Suppressor macrophage treated with lipopolysaccharide for 1 hour (primary cell): Measurements from ENCODE around the gene CEP170B.
"Not testable (repeated sequence)": the region's sequence is repeated elsewhere in the genome, so short reads cannot be mapped to it uniquely, and the experiment has no call there.

Source experiments
- DNase-seq, 3 donors: peaks; one replicate each; pipeline ENCODE4 v3.0.0-alpha.2; 2020 to 2022

Gene CEP170B

DNA sequence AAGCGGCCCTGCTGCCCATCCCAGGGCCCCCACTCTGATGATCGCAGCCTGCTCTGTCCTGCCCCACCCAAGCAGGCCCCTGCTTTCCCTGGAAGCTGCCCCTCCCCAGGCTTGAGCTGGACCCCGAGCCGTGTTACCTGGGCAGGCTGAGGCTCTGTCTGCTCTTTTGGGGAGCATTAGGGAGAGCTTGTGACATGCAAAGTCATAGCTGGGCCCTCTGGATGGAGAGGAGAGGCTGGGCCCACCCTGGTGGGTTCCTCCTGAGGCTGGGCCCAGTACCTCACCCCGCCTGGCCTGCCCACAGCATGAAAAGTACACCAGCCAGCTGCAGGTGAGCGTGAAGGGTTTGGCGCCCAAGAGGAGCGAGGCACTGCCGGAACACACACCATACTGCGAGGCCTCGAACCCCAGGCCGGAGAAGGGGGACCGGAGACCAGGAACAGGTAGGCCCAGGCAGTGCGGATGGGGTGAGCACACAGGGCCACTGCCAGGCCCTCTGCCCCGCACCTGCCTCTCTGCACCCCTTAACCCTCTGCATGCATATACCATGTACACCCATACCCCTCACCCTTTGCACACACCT lies 15.0 kb downstream of the CEP170B start:
- no peak for DNase-seq

DNA sequence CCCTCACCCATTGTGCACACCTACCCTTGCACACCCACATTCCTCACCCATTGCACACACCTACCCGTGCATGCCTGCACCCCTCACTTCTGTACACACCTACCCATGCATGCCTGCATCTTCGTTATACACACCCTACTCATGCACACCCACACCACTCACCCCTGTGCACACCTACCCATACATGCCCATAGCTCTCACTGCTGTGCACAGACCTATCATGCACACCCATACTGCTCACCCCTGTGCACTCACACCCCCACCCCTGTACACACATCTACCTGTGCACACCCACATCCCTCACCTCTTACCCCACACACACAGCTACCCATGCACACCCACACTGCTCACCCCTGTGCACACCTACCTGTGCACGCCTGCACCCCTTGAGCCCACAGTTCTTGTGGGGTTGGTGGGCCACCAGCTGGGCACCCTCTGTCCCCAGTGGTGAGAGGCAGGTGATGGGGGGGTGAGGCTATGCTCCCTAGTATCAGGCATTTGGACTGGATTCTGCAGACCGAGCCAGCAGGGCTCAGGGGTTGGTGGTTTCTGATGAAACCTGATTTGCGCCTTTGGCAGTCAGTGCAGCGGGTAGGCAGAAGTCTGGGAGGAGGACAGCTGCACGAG lies 15.6 kb downstream of the CEP170B start:
- DNase-seq: no peak

DNA sequence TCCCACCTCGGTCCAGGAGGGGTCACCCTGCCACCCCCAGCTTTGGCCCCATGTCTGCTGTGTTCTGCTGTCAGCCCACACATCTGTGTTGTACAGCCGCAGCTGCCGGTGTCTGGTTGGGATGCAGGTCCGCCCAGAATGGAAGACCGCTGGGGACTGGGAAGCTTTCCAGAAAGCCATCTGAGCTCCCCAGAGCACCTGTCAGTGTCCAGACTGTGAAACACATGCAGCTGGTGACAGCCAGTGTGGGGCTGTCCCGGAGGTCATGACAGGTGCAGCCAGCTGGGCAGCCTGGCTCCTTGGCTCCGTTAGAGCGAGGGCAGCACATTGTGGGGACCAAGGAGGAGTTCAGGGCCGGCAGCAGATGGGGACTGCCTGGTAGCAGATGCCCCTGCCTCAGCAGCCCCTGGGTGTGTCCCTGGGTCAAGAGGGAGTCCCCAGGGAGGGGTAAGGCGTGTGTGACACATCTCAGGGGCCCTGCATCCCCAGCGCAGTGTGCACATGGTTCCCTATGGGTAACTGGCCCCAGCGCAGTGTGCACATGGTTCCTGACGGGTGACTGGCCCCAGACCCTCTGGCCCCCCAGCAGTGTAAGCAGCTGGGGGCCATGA lies 16.4 kb downstream of the CEP170B start:
- no peak for DNase-seq

DNA sequence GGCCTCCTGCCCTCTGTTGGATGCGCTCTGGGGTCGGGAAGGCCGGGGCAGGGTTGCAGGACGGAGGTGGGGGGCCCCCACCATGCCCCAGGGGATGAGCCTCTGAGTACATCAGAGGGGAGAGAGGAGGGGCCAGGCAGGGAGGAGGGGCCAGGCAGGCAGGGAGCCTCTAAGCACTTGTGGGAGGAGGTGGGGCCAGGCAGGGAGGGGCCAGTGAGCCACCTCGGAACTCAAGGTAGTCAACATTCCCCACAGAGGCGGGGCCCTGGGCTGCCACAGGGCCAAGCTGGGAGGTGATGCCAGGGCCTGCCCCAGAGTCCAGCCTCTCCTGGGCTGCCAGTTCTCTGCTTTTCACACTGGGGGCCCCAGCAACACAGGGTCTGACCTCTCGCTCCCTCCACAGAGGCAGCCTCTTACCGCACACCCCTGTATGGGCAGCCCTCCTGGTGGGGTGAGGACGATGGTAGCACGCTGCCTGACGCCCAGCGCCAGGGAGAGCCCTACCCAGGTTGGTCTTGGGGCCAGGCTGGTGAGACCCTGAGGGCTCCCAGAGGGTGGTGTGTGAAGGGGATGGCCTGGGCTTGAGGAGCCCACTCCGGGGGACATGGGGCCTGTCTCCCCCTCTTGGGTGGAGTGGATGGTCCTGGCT lies 17.4 kb downstream of the CEP170B start:
- DNase-seq: no peak

DNA sequence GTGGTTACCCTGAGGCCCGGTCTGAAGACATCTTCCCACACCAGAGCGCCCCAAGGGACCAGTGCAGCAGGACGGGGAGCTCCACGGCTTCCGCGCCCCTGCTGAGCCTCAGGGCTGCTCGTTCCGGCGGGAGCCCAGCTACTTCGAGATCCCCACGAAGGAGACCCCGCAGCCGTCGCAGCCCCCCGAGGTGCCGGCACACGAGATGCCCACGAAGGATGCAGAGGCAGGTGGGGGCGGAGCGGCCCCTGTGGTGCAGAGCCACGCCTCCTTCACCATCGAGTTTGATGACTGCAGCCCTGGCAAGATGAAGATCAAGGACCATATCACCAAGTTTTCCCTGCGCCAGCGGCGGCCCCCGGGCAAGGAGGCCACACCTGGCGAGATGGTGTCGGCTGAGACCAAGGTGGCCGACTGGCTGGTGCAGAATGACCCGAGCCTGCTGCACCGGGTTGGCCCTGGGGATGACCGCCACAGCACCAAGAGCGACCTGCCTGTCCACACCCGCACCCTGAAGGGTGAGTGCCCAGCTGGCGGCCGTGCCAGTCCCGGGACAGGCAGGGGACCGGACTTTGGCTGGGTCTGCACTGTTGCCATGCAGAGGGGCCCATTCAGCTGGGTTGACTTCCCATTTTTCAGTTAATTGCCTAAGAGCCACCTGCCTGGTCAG lies 18.1 kb downstream of the CEP170B start:
- no peak for DNase-seq

DNA sequence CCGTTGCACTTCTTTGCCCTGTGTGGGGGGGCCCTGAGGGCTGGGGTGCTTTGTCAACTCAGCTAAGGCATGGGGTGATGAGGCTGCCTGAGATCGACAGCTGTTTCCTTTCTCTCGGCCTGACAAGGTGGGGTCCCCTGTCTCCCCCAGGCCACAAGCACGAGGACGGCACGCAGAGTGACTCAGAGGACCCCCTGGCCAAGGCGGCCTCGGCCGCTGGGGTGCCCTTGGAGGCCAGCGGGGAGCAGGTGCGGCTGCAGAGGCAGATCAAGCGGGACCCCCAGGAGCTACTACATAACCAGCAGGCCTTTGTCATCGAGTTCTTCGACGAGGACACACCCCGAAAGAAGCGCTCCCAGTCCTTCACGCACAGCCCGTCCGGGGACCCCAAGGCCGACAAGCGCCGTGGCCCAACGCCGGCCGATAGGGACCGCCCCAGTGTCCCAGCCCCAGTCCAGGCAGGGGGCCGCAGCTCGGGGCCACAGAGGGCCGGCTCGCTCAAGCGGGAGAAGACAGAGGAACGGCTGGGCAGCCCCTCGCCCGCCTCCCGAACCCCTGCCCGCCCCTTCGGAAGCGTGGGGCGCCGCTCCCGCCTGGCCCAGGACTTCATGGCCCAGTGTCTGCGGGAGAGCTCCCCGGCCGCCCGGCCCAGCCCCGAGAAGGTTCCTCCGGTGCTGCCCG lies 18.8 kb downstream of the CEP170B start:
- no peak for DNase-seq

DNA sequence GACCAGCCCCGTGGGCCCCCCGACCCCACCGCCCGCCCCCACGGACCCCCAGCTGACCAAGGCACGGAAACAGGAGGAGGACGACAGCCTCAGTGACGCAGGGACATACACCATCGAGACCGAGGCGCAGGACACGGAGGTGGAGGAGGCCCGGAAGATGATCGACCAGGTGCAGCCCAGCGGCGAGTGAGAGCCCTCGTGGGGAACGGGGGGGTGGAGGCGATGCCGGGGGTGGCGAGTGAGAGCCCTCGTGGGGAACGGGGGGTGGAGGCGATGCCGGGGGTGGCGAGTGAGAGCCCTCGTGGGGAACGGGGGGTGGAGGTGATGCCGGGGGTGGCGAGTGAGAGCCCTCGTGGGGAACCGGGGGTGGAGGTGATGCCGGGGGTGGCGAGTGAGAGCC lies 19.3 kb downstream of the CEP170B start:
- not testable (repeated sequence) for DNase-seq

DNA sequence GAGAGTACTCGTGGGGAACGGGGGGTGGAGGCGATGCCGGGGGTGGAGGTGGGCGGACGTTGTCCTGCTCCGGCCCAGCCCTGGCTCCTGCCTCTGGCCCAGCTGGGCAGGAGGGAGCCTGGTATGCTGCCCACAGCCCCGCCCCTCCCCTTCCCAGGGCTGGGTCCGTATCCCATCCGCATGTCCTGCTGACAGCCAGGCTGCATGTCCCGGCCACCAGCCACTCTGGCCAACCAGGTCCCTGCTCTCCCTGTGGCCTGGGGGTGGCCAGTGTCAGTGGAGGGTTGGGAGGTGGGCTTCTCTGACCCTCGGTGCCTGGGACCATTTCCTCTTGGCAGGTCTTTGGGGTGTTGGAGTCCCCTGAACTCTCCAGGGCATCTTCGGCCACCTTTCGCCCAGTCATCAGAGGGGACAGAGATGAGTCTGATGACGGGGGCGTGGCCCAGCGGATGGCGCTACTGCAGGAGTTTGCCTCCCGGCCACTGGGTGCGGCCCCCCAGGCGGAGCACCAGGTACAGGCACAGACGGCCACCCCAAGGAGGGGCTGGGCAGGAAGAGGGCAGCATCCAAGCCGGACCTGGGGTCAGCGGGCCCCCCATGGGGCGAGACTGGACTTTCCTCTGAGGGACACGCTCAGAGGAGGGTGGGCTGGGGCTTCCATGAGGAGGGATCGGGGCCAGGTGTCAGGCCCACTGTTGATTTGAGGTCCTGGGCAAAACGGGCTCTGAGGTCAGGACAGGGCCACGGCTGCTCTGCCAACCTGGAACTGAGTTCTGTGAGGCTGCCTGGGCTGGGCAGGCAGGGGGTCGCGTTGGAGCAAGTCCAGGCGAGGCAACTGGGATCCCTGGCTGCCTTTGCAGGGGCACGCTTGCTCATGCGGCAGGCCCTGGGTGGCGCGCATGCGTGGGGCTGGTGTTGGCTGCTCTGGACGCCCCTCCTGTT lies 20.2 kb downstream of the CEP170B start:
- no peak for DNase-seq

DNA sequence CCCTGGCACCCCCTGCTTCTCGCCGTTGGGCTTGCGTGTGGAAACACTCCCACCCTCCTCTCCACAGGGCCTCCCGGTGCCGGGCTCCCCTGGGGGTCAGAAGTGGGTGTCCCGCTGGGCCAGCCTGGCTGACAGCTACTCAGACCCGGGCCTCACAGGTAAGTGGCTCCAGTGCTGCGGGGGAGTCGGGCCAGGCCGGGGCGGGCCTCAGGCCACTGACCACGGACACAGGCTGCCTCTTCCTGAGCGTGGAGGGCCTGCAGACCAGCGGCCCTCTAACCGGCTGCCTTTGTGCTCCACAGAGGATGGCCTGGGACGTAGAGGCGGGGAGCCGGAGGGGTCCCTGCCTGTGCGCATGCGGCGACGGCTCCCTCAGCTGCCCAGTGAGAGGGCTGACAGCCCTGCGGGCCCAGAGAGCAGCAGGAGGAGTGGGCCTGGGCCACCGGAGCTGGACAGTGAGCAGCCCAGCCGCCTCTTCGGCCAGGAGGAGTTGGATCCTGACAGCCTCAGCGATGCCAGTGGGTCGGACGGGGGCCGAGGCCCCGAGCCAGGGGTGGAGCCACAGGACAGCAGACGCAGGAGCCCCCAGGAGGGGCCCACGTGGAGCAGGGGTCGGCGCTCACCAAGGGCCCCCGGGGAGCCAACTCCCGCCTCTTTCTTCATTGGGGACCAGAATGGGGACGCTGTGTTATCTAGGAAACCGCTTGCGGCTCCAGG lies 21.1 kb downstream of the CEP170B start:
- no peak for DNase-seq

DNA sequence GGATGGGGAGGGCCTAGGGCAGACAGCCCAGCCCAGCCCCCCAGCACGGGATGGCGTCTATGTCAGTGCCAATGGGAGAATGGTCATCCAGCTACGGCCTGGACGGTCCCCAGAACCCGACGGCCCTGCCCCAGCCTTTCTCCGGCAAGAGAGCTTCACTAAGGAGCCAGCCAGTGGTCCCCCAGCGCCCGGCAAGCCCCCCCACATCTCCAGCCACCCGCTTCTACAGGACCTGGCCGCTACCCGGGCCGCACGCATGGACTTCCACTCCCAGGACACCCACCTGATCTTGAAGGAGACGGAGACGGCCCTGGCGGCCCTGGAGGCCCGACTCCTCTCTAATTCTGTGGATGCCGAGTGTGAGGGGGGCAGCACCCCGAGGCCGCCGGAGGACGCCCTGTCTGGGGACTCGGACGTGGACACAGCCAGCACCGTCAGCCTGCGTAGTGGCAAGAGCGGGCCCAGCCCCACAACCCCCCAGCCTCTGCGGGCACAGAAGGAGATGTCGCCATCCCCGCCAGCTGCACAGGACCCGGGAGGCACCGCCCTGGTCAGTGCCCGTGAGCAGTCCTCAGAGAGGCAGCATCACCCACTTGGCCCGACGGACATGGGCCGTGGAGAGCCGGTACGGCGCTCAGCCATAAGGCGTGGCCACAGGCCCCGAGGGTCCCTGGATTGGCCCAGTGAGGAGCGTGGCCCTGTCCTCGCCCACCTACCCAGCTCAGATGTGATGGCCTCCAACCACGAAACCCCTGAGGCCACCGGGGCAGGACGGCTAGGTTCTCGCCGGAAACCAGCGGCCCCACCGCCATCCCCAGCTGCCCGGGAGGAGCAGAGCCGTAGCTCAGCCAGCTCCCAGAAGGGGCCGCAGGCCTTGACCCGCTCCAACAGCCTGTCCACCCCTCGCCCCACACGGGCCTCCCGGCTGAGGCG lies 21.9 kb downstream of the CEP170B start:
- no peak for DNase-seq

DNA sequence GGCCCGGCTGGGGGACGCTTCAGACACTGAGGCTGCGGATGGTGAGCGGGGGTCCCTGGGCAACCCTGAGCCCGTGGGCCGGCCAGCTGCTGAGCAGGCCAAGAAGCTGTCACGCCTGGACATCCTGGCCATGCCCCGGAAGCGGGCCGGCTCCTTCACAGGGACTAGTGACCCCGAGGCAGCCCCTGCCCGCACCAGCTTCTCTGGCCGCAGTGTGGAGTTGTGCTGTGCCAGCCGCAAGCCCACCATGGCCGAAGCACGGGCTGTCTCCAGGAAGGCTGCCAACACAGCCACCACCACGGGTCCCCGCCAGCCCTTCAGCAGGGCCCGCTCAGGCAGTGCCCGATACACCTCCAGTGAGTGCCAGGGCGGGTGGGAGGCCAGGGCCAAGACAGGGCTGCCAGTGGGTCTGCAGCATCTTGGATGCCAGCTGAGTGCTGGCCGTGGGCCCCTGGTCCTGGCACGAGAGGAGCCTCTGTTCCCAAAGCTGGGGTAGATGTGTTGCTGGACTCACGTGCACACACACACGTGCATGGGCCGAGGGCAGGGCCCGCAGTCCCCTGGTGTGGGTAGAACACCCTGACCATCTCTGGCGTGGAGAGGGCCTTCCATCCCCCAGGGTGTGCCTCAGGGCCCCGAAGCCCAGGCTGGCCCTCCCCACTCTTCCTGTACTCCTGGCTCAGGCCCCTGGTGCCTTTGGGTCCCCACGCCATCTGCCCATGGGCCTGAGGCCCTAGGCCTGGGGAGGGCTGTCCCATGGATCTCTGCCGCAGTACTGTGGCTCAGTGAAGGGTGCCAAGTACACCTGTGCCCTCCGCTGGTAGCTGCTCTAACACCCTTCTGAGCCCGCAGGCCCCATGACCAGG lies 22.8 kb downstream of the CEP170B start:
- DNase-seq: no peak

DNA sequence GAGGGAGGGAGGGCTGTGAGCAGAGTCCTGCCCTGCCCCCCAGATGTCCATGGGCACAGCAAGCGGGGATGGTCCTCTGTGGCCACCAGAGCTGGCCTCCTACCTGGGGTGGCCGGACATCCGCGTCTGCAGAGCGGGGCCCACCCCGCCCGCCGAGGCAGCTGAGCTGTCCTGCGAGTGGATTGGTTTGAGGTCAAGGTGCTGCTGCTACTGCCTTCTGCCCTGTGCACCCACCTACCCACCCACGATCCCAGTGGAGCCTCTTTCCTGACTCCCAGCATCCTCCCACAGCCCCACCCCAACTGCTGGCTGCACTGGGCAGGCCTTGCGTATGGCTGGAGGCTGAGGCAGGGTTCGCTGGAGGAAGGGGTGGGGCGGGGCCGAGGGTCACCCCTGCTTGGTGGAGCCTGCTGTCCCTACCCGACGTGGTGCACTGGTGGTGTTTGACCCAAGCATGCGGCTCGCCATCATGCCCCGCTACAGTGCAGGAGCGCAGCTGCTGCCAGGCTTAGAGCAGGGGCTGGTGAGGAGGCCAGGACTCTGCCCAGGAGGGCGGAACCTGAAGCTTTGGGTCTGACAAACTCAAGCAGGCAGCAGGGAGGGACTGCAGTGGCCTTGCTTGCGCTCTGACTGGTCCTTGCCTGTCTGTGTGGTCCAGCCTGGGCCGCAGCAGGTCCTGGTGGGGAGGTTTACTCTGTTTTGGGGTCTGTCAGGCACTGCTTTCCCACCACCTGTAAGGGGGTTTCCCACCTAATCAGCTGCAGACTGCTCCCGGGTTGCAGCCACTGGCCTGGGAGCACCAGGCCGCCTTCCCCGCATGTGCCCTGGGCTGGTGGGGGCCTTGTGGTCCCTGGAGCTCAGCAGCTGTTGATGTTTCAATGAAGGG lies 23.7 kb downstream of the CEP170B start:
- no peak for DNase-seq

DNA sequence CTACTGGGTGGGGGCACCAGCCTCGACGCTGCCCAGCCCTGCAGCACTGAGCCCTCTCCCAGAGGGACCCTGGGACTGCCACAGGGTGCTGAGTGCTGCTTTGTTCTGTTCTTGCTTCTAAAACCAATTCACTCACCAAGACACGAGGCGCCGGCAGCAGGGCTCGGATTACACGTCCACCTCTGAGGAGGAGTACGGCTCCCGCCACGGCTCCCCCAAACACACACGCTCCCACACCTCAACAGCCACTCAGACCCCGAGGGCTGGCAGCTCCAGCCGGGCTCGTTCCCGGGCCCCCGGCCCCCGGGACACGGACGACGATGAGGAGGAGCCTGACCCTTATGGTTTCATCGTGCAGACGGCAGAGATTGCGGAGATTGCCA lies 24.3 kb downstream of the CEP170B start:
- no peak for DNase-seq

DNA sequence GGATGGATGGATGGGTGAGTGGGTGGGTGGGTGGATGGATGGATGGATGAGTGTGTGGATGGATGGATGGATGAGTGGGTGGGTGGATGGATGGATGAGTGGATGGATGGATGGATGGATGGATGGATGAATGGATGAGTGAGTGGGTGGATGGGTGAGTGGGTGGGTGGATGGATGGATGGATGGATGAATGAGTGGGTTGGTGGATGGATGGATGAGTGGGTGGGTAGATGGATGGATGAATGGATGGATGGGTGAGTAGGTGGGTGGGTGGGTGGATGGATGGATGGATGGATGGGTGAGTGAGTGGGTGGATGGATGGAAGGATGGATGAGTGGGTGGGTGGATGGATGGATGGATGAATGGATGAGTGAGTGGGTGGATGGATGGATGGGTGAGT lies 25.2 kb downstream of the CEP170B start:
- not testable (repeated sequence) for DNase-seq

DNA sequence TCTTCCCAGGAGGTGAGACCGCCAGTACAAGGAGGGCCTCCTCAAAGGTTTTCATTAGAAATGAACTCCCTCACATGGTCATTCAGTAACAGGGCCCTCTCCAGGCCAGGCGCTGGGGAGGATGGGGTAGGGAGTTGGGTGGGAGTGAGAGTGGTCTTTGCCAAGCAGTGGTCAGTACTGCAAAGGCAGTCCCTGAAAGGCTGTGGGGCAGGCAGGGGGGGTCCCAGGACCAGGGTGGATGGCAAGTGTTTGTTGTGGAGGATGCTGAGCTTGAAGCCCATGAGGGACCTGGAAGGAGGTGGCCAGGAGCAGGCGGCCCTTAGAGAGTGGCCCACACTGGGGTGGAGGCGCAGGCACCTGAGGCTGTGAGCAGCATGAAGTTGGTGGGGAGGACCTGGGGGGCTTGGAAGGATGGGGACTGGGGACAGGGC lies 26.1 kb downstream of the CEP170B start:
- DNase-seq: no peak

DNA sequence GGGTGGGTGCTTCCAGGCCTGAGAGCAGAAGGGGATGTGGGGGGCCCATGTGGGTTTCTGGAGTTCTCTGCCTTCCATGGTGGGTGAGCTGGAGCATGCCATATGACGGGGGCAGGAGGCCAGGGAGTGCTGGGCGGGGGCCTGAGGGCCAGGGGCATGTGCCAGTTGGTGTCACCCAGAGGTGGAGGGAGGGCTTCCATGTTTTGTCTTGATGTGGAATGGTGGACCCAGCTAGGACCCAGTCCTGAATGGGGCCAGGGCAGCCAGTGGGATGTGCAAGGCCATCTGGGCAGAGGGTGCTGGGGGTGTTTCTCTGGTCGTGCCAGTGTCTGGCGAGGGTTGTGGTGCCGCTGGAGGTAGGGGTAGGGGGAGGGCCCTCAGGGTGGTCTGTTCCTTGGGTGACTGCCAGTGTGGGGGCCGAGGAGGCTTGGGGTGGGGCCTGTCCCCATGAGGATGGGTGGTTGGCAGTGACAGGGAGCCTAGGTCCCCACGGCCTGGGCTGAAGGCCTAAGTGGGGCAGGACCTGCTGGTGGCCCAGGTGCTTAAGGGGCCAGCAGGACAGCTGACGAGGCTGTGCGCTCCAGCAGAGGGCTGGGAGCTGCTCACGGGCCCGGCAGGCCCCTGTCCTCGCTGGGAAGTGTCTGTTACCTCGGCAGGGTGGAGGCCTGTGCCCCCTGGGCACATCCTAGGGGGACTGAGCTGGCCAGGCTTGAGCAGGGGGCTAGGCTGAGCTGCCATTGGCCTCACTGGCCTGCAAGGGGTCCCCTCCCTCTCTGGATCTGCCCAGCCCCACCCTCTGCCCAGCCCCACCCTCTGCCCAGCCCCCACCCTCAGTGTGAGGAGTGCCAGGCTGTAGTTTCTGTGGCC lies 26.8 kb downstream of the CEP170B start:
- DNase-seq: no peak
